GM12892 (cell line): Measurements from ENCODE around the gene TMEM203.

Experiments
- DNase-seq: peaks from one replicate; pipeline ENCODE4 v3.0.0; 2011; ENCODE audit not compliant: insufficient read length
- FAIRE-seq: peaks from 2 replicates; lab custom pipeline; 2011; peaks lifted over from hg19 to GRCh38; lab: Jason Lieb, UNC
- POLR2A ChIP-seq: IDR thresholded peaks from 2 replicates; pipeline ENCODE4 v1.6.1; 2011; ENCODE audit warnings: low read depth, low read length, control low read depth
- POLR2AphosphoS5 ChIP-seq: IDR thresholded peaks from 2 replicates; pipeline ENCODE4 v1.6.1; 2011; ENCODE audit warnings: low read depth, low read length, control low read depth
- TAF1 ChIP-seq: IDR thresholded peaks from 2 replicates; pipeline ENCODE4 v1.6.1; 2011; ENCODE audit warnings: low read depth, mild to moderate bottlenecking, control low read depth, low read length, borderline replicate concordance

The TMEM203 gene

GRCh38 chr9:137167277-137167746 lies 38.1 kb downstream of the TMEM203 start:
- DNase-seq, result no peak
- FAIRE-seq, result no peak
- no peak for TF ChIP-seq POLR2A
- no peak for TF ChIP-seq POLR2AphosphoS5
- no peak for TF ChIP-seq TAF1

DNA sequence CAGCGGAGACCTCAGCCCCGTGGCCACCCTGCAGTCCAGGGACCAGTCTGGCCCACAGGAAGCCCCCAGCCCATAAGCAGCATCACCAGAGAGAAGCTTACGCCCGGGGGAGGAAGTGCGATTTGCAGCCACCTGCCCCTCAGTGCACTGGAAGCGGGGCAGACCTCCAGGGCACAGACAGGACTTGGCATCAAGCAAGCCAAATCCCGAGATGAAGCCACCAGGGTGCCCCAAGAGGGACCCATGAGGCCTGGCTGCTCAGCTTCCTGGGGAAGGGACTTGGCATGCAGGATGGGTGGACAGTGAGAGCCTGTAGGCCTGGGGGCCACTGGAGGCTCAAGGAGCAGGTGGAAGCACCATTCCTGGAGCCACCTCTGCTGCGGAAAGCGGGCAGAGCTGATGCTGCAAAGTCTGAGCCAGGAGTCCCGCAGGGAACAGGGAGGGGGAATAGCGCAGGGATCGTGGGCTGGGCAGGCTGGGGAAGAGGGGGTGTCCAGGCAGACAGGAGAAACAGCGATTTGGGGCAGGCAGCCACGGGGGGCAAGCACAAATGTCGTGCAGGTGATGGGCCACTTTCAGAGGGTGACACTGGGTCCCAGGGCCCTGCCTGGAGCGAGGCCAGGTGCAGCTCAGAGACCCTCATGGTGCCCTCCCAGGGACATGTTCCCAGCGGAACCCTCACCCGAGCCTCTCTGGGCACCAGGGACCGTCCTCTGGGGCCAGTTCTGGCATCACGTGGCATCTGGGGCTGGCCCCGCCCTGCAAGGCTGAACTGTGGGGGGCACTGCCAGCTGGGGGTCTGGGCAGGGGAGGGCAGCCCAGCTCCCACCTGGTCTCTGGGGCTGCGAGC lies 38.8 kb downstream of the TMEM203 start:
- FAIRE-seq, result no peak
- TF ChIP-seq POLR2A, result no peak
- DNase-seq, result no peak

- DNase-seq, result no peak
- FAIRE-seq, result no peak
- no peak for TF ChIP-seq TAF1
- no peak for TF ChIP-seq POLR2AphosphoS5
- TF ChIP-seq POLR2A, result no peak
These were observed 40.1 kb downstream of the TMEM203 start for GRCh38 chr9:137165250-137165836.

GRCh38 chr9:137164370-137165249 lies 40.8 kb downstream of the TMEM203 start:
- TF ChIP-seq POLR2AphosphoS5 (no peak), TAF1 (no peak), POLR2A (no peak)
- FAIRE-seq, result no peak
- DNase-seq, result no peak

DNA sequence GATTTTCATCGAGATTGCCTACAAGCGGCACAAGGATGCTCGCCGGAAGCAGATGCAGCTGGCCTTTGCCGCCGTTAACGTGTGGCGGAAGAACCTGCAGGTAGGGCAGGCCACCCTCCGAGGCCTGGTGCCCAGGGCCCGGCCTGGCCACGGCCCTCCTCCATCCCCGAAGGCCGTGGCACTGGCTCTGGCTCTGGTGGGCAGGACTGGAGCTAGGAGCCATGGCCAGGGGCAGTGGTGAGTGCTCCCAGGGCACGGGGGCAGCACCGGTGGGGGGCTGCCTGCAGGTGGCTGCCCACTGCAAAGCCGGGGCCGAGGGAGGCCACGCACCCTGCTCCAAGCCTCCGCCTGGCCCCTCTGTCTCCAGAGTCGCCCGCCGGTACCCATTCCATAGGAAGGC lies 41.6 kb downstream of the TMEM203 start:
- no peak for DNase-seq
- no peak for FAIRE-seq

DNA sequence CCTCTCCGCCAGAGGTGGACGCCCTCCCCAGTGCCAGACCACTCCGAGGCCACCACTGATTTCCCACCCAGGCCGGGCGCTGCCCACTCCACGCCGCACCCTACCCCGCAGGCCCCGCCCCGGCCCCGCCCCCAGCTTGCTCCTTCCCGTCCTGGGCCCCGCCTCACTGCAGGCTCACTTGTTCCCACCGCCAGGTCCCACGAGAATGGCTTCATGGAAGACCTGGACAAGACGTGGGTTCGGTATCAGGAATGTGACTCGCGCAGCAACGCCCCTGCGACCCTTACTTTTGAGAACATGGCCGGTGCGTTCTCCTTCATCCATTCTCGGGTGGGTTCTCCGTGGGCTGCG lies 42.1 kb downstream of the TMEM203 start:
- TF ChIP-seq POLR2AphosphoS5 (no peak), POLR2A (no peak), TAF1 (no peak)
- DNase-seq (no peak), FAIRE-seq (no peak)

More for the DNA sequence above, 41.6 kb downstream of the TMEM203 start:
- TF ChIP-seq POLR2AphosphoS5 (no peak), TAF1 (no peak), POLR2A (no peak)

DNA sequence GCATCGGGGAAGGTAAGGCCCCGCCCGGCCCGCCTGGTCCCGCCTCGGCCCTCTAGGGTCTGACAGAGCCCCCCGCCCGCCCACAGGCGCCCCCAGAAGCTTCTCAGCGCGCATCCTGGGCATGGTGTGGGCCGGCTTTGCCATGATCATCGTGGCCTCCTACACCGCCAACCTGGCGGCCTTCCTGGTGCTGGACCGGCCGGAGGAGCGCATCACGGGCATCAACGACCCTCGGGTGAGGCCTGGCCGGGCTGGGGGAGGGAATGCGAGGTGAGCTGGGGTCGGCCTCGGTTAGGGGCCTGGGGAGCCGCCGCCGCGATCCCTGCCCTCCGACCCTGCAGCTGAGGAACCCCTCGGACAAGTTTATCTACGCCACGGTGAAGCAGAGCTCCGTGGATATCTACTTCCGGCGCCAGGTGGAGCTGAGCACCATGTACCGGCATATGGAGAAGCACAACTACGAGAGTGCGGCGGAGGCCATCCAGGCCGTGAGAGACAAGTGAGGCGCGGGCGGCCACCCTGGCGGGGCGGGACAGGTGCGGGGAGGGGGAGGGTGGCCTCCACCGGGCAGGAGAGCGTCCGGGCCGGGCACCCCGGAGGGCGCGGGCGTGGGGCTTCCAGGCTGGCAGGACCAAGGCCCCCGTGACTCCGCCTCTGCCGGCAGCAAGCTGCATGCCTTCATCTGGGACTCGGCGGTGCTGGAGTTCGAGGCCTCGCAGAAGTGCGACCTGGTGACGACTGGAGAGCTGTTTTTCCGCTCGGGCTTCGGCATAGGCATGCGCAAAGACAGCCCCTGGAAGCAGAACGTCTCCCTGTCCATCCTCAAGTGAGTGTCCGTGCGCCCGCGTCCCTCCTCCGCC lies 42.7 kb downstream of the TMEM203 start:
- DNase-seq, result no peak
- no peak for TF ChIP-seq POLR2A
- no peak for FAIRE-seq

- DNase-seq (no peak), FAIRE-seq (no peak)
- no peak for TF ChIP-seq TAF1
- no peak for TF ChIP-seq POLR2AphosphoS5
- TF ChIP-seq POLR2A, result no peak
These were observed 43.6 kb downstream of the TMEM203 start for GRCh38 chr9:137161558-137162486.

GRCh38 chr9:137160716-137161557 lies 44.5 kb downstream of the TMEM203 start:
- DNase-seq, result no peak
- TF ChIP-seq TAF1 (no peak), POLR2A (no peak), POLR2AphosphoS5 (no peak)
- no peak for FAIRE-seq

DNA sequence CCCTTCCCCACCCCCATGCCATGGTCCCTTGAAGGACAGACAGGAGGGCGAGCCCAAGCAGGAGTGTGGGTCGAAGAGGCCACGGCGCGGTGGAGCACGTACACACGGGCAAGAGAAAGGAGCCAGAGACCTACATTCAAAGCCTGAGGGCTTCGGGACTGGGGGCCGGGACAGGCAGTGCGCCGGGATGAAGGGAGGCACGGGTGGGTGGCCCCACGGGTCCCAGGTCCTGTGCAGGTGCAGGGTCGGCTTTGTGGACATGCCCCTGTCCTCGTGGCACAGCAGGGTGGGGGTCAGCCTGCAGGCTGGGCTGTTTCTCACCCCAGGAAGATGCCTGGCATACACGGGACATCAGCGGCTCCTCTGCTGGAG lies 45.4 kb downstream of the TMEM203 start:
- no peak for TF ChIP-seq TAF1
- TF ChIP-seq POLR2AphosphoS5, result no peak
- no peak for TF ChIP-seq POLR2A
- DNase-seq (no peak), FAIRE-seq (no peak)
